Fibroblast of skin of right quadriceps (primary cell): ENCODE data around the gene RCC2.
A peak's percentile ranks its signal among the peaks of the same experiment; 100 is the strongest.
"Not testable (repeated sequence)": the region's sequence is repeated elsewhere in the genome, so short reads cannot be mapped to it uniquely, and the experiment has no call there.

Experiments used
- DNase-seq: peaks from one replicate; pipeline ENCODE4 v3.0.0-alpha.2; 2013

Gene RCC2

DNA sequence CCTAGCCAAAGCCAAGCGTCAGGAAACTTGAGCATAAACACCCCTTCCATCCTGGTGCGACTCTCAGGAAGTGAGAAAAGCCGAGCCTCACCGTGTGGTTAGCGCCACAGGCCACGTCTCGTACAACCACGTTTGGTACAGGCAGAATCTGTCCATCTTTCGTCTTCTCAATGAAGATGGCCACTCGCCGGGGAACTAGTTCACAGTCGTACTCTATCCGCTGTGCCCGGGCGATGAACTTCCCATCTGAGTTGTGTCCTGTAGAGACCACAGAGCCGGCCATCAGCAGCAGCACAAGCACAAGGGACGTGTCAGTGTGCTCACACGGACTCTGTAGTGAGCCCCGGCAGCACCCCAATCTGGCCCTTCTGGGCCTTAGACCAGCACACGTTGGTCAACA, 23.1 kb downstream of the RCC2 start:
- no peak for DNase-seq

DNA sequence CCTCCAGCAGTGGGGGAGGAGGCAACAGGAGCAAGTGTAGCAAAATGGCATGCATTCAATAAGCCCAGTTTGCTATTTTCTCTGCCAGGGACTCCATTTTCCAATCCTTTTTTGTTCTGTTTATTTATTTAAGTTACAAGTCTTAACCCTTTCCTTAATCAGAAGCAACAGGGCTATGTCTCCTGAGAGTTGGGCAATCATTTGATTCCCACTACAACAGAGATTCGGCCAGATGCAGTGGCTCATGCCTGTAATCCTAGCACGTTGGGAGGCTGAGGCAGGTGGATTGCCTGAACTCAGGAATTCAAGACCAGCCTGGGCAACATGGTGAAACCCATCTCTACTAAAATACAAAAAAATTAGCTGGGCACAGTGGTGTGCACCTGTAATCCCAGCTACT, 25.5 kb downstream of the RCC2 start:
- no peak for DNase-seq

DNA sequence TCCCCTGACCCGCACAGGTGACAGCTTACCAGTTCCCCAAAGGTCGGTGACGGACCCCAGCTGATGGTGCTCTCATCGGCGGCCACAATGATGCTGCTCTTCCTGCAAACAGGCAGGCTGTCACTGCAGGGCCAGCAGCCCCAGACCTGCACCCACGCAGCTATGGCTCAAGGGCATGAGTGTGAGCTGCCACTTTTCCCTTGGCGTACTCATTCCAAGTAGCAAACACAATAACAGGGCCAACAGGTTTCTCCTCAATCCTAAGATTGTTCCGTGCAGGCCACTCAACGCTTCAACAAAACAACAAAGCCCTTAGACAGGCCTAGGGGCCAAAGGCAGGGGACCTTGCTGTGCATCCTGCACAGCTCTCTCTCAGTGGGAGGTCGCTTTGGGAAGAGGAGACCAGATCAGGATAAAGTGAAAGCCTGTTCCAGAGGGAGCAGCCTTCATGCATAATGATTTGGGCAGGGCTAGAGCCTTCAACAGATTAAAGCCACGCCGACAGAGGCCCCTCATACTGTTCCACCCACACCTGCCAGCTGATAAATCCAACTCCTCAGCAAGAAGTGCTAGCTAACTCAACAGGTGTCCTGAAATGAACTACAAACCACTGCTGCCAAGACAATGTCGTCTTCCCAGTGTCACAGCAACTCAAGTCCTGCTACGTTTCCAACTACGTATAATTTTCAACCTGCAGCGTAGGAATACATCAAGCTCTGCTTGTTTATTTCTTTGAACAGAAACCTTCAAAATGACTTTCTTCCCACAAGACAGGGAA, 27.2 kb downstream of the RCC2 start:
- no peak for DNase-seq

DNA sequence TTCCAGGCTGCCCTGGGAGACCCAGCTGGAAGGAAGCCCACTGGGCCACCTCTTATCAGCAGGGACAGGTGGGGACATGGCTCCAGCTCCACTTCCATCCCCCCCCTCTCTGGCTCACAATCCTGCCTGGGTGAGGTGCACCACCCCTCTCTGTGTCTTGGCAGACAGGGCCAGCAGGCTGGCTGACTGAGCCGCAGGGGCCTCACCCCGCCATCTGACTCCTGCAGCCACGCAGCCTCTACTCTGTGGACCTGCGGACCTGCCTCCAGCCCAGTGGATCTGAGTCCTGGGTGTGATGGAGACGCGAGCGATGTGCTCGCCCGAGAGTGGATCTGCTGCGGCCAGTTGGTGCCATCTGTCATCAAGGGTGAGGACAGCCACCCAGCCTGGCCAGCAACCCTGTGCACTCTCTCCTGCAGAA, 30.1 kb downstream of the RCC2 start:
- DNase-seq, result no peak

DNA sequence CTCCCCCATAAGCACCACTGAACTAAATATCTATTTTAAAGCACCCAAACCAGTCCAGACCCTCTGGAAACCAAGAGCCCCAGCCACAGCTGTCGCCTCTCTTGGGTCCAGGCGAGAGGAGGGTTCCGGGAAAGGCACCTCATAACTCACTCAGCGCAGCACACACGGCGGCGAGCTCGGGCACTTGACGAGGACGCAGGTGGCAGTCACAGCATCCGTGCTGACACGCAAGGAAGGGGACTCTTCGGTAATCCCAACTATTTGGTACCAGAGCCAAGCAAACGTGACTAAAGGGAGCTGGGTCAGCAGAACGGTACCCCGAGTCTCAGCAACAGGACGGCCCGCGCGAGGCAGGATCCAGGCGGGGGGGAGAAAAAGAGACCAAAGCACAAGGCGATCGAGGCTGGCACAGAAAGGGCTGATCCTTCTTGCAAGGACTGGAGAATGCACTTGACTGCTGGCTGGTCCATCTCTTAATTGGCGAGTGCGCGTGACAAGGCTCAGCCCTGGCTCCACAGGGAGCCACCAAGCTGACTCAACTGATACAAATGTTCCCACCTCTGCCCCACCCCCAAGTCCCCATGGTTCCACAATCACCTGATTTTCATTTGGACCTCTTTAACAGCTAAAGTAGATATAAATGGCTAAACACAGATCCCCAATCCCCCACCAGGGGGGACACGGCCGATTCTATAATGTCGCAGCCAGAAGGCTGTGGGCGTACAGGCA, 31.5 kb downstream of the RCC2 start:
- not testable (repeated sequence) for DNase-seq

DNA sequence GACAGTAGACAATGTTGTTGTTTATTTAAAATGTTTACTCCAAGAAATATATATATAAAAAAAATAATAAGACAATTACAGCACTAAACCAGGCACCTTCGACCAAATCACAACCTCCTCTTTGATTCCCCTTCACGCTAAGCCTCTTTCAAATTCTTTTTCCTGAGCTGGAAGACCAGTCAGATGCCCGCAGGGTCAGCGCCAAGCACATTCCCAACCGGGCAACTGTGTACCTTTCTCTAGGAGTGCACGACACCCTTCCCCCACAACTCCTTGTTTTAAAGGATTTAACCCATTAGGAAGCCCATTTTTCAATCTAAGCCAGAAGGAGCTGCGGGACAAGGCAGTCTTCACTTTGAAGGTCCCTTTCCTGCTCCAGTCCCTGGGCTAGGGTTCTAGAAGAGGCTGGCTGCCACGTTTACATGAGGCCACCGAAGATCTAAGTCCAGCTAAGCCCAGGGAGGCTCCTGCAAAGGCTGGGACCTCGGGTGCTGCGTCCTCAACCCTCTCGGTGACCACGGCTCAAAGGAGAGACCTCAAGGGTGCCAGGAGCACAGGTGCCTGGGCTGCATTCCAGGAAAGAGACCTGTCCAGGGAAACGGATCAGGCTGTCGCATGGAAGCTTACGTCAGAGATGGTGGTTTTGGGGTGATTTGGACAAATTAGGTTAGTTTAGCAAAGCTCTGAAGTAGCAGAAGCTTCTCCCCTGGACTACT, 32.6 kb downstream of the RCC2 start:
- DNase-seq, result not testable (repeated sequence)

DNA sequence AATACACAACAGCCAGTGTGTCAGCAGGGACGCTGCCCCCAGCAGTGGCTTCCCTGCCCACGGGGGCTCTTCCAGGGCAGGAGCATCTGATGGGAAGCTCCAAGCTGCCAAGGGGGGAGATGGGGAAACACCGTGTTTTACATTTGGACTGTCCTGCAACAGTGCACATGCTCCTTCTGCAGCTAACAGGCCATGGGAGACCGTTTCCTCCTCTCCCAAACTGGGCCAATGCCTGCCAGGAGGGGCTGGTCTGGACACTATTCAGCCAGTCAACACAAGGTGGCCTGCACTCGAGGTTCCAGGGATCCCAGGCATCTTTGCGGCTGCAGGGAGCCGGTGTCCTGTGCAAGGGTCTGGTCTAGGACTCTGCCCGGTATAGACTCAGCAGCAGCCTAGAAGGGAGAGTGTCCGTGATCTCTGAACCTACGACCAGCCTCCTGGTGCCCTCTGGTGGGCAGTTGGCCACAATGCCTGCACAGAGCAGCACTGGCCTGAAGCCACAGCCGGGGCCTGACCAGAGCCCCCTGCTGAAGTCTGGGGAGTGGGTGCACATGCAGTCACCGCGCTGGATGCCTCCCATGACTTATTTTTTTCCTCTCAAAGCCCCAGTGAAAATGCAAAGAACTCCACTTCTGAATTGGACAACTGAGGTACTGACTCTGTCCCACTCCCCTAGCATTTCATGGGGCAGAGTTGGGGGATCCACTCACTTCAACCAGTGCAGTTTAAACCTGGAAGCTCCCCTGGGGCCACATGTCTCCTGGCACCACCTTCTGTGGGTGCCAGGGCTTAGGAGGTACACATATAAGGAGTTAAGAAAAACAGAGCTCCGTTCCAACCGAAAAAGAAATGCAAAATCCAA, 33.3 kb downstream of the RCC2 start:
- peak; percentile 31 for DNase-seq

DNA sequence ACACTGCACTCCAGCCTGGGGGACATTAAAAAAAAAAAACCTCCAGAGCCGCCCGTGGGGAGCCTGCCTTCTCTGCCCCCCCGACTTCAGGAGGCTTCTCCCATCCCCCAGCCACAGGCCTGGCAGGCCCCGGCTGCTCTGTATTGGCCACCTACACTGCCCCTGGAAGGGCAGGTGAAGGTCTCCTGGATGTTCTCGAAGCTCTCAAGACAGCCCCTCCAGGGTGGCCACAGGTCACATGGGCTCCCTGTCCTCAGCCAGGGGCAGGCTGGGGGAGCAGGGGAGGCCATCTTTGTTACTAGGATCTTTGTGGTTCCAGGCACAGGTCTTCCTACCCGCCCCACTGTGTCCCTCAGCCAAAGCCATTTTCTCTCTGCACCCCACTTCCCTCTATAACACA, 34.7 kb downstream of the RCC2 start:
- no peak for DNase-seq

DNA sequence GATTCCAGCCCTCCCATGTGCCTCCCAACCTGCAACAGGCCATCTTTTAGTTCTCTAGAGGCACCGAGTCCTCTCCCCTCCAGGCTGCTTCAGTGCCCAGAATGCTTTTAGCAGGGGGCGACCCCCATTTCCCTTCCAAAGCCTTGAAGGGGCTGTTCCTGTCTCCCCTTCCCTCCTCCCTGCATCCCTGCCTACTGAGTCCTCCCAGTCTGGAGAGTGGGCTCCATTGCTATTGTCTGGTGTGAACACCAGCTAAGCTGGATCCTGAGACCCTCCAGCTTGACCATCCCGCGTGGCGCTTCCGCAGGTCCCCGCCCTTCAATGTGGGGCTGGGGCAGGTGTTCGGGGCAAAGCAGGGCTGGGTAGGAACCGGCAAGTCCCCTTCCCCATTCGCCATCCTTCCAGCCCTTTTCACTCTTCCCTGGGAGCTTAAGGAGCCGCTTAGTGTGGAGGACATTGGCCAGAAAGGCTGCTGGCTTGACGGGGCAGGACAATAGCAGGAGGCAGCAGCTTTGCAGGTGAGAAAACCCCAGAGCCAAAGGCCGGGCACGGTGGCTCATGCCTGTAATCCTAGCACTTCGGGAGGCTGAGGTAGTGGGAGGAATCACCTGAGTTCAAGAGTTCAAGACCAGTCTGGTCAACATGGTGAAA, 35.3 kb downstream of the RCC2 start:
- DNase-seq, result no peak

DNA sequence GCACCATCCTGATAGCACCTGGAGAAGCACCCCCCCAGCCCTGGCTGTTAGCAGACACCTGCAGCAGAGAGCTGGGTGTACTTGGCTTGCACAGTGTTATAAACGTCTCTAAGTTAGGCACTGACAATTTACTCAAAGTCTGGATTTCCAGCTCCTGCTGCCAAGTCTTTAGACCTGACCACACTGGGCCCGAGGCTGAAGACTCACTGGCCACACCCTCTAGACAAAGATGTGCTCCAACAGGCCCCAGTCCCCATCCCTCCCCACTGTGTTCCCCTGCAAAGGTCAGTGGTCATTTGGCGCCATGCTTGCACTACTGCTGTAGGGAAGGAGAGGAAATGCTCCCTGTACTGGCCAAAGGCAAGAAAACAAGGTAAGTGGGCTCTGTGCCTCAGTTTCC, 36.4 kb downstream of the RCC2 start:
- no peak for DNase-seq

DNA sequence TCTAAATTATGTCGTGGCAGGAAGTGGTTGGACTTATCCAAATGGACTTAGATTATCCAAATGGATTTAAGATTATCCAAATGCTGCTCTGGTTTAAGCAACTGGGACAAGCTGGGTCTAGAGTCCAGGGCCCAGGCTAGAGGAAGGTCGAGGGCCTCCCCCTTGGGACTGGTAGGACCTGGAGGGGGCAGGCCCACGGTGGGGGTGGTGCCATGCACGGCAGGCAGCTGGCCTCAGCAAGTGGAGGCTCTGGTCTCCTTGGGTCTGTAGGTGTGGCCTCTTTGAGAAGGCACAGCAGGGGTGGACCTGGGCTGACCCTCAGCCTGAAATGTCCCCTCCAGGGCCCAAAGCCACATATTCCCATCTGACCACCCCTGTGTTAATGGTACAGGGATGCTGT, 37.6 kb downstream of the RCC2 start:
- DNase-seq, result no peak

DNA sequence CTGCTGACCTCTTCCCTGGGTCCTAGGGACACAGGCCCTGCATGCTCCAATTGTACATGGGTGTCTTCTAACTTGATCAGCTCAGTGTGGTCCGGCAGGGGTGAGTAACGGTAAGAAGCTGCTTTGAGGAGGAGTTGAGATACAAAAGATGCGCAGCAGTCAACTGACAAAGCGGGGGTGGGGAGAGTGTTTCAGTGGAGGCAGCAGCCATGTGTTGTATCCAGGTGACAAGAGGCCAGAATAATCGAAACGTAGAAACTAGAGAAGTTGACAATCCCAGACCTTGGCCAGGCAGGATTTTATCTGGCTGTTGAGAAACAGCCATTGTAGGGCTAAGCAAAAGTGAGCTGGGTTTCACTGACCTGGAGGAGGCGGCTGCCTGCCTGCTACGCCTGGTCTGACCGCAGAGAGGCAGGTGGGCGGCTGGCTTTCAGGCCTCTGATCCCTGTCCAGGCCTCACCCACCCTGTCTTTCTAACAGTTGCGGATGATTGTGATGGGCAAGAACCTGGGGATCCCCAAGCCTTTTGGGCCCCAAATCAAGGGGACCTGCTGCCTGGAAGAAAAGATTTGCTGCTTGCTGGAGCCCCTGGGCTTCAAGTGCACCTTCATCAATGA, 38.6 kb downstream of the RCC2 start:
- no peak for DNase-seq

DNA sequence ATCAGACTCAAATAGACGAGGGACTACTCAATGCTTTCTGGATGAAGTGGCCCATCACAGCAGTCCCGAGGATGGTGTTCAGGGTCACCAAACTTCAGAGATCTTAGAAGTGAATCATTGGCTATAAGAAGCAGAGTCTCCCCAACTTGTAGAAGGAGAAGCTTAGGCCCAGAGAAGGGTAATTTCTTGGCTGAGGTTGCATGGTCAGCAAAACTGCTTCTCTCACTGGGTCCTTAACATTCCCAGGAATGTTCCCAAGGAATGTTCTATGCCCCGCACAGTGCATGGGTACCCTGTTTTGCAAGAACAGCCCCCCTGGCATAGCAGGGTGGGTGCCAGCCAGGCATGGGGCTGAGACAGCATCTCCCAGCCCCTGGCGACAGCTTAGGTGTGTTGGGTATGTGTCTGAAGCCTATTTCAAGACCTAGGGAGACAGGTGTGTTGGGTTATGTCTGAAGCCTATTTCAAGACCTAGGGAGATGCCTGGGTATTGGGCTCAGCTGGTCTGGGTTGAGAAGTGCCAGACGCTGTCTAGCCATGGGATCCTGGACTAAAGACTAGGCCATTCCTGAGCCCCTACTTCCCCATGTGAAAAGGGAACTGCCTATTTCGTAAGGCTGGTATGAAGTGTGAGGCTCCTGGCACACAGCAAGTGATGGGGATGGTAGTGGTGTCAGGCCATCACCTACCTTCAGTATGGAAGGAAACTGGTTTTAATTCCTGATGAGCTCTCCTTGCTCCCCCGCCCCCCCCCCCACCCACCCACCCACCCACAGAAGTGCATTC, 41.4 kb downstream of the RCC2 start:
- DNase-seq, result no peak

DNA sequence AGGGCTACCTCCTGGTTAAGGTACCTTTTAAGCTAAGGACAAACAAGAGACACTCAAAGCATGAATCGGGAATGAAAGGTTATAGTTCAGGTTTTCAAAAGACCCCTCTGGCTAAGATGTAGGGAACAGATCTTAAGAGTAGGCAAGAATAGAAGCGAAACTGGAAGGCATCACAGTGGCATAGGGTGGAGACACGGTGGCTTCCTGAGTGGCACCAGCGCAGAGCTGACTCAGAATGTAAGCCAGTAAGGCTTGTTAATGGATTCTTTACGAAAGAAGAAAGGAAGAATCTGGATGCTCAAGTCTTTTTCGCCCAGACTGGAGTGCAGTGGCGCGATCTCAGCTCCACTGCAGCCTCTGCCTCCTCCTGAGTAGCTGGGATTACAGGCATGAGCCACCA, 46.2 kb downstream of the RCC2 start:
- no peak for DNase-seq

DNA sequence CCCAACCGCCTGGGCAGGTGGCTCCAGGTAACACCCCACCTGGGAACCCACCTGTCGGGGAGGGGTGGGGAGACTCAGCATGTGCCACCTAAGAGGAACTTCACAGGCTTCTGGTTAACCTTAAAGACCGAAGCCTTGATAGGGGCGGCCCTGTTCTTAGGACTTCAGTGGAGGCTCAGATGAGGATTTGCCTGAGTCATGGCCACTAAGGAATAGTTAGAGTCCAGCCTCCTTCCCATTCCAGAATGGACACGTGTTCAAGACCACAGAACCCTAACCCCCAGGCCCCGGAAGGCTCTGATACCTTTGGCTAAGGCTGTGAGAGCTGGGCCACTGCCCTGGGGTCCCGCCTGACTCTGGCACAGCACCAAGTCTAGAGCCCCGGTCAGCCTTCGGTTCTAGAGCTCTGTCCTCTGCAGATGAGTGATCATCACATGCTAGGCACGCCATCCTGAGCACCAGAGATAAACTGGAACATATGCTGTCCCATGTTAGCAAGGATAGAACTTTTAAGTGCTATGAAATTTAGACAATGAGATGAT, 47.2 kb downstream of the RCC2 start:
- no peak for DNase-seq

DNA sequence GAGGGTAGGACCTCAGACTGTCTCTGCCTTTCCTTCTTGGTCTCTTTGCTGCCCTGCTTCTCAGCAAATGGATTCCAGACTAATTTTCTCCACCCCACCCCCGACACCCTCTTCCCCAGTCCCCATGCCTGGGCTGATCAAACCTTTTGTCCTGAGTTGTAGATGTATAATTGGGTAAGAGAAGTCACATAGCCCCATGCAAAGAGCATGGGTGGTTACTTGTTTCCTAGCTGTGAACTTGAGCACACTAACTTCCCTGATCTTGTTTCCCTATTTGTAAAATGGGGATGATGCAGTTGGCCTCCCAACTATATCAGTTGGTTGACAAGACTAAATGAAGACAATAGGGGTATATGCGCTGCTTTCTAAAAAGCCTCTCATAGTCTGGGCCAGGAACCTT, 58.3 kb downstream of the RCC2 start:
- DNase-seq, result no peak

DNA sequence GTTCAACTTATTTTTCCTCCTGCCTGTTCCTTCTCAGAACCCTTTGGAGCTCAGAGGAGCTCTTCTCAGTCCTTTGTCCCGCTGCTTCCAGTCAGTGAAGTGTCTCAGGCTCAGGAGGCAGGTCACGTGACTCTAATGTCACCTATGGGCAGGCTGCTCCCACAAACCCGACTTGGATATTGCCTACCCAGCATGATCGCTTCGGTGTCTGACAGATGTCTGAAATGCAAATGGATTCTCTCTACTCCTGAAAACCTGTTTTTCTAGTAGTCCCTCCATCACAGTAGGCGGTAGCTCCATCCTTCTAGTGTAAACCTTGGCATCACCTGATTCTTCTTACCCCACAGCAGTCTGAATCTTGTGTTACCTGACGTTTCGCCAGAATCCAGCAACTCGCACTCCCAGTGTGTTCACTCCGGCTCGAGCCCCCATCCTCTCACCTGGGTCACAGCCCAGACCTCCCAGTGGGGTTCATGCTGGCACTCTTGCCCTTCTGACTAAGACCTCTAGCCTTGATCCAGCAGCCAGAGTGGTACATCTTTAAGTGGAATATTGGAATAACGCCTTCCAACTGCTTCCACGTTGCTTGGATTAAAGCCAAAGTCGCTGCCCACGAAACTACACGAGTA, 62.0 kb downstream of the RCC2 start:
- no peak for DNase-seq

DNA sequence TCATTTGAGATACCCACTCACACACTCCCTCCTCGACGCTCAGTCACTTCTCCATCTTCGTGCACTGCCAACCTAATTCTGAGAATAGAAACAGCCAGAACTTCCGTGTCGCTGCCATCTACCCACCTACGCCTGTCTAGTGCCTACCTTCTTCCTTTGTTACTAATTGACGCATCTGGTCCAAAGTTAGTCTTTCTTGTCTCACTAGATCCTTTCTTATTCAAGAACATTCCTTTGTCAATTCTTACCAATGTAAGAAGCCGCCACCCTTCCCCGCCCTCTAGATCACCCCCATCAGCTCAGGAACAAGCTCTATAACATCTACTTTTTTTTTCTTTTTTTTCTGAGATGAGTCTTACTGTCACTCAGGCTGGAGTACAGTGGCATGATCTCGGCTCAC, 63.8 kb downstream of the RCC2 start:
- no peak for DNase-seq

DNA sequence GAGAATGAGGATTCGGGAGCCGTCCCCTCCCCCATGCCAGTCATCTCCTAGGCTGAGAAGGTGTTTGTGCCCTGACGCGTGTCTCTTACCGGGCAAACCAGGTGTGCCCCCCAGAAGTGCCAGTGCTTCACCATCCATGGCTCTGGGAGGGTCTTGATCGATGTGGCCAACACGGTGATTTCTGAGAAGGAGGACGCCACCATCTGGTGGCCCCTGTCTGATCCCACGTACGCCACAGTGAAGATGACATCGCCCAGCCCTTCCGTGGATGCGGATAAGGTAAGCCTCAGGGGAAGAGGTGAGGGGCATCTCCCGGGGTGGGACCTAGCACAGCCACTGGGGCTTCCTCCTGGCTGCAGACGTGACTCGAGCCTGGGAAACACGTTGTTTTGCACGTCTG, 66.5 kb downstream of the RCC2 start:
- DNase-seq, result no peak

DNA sequence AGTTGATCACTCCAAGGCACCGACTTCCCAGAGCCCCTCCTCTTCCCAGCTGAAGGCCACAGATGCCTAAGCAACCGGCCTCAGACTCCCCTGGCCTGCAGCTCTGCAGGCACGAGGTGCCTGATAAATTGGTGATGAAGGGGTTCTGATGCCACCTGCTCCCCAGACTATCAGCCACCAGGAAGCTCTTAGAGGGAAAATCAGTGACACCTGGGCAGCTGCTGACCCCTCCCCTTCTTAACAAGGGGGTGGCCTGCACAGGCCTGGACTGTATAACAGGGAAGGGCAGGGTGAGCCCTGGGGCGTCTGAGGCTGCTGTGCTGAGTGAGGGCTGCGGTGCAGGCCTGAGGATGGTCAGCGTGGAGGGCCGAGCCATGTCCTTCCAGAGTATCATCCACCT, 67.6 kb downstream of the RCC2 start, which contains the start of gene PADI6:
Gene PADI6, plus strand, starts transcription at position 301 of the 400 bp plus-strand sequence. Its CDS starts 50 bp downstream, at position 351.
- no peak for DNase-seq
